SK-N-SH treated with all-trans-retinoic acid at 6 μM for 48 hours (cell line): ENCODE results near the gene PRPSAP2.

Experiments
- ARNTL ChIP-seq: fragments of 450-650 bp; formaldehyde crosslinking; IDR thresholded peaks from 2 replicates; pipeline ENCODE4 v1.5.0; 2020; ENCODE audit warnings: low read depth, mild to moderate bottlenecking, moderate library complexity, borderline replicate concordance
- ESRRG ChIP-seq: fragments of 250-450 bp; sonication (Bioruptor Pico); IDR thresholded peaks from 2 replicates; pipeline ENCODE4 v1.6.1; 2021; ENCODE audit warnings: mild to moderate bottlenecking
- PPARA ChIP-seq: fragments of 250-450 bp; sonication (Bioruptor Pico); IDR thresholded peaks from 2 replicates; pipeline ENCODE4 v1.5.0; 2020; ENCODE audit warnings: mild to moderate bottlenecking, borderline replicate concordance
- SNAI2 ChIP-seq: fragments of 250-450 bp; sonication (Bioruptor Pico); IDR thresholded peaks from 2 replicates; pipeline ENCODE4 v1.5.0; 2020; ENCODE audit warnings: mild to moderate bottlenecking, moderate library complexity
- ZC3H10 ChIP-seq: fragments of 250-450 bp; sonication (Bioruptor Pico); IDR thresholded peaks from 2 replicates; pipeline ENCODE4 v1.5.1; 2021; ENCODE audit warnings: mild to moderate bottlenecking, moderate library complexity
- ZNF565 ChIP-seq: fragments of 450-650 bp; formaldehyde crosslinking; conservative IDR thresholded peaks from 2 replicates; pipeline ENCODE4 v1.5.0; 2020; ENCODE audit warnings: low read depth, mild to moderate bottlenecking, moderate library complexity

DNA sequence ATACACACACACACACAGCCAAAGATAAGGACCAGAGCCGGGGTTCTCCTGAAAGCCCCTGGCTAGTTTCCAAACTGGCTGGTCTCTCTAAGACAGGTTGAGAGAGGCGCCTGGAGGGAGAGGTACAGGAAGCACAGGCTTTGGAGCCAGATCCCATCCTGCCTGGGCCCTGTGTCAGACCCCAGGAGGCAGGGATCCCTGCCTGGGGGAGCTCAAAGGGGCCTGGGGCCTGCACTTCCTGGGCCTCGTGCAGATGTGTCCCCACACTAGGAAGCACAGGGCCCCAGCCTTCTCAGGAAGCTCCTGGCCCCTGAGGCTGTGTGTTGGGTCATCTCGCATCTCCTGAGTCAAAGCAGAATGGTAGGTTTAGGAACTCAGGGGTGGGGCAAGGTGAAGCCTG is 110.0 kb downstream of the PRPSAP2 start:
- no peak for TF ChIP-seq ESRRG (CRISPR knock-in tag)
- TF ChIP-seq PPARA (CRISPR knock-in tag): no peak
- TF ChIP-seq ZC3H10 (CRISPR knock-in tag): no peak
- no peak for TF ChIP-seq SNAI2 (CRISPR knock-in tag)
- TF ChIP-seq ZNF565 (CRISPR knock-in tag): no peak
- TF ChIP-seq ARNTL (CRISPR knock-in tag): no peak
